AG04450 (cell line): Measurements from ENCODE around the gene DHRS12. TPM values are rescaled to one million over a fixed set of nuclear protein-coding genes. Genes with fewer than 3 reads are reported as not detected.
A peak's percentile ranks its signal among the peaks of the same experiment; 100 is the strongest.

Experiments
- CTCF ChIA-PET: fragments of 300-600, 350-600 bp; formaldehyde crosslinking; extraction: SDS; loops from one replicate; lab custom pipeline; 2022; ENCODE audit warnings: antibody characterized with exemption, inconsistent platforms; lab: Charles Lee
- POLR2A ChIA-PET: fragments of 350-600 bp; formaldehyde crosslinking; extraction: SDS; loops from one replicate; lab custom pipeline; 2021; ENCODE audit warnings: antibody characterized with exemption, inconsistent platforms; lab: Yijun Ruan, JAX
- DNase-seq: peaks from one replicate; pipeline ENCODE4 v3.0.0-alpha.2; 2011; ENCODE audit warnings: low read depth, low spot score
- H3K27ac ChIP-seq: one replicate; pipeline ENCODE4 v1.5.1; 2012; ENCODE audit warnings: low read depth, low read length, control low read depth
- H3K27me3 ChIP-seq: one replicate; pipeline ENCODE4 v1.6.0; 2012; ENCODE audit warnings: low read length; ENCODE audit not compliant: control insufficient read depth, insufficient read depth
- H3K4me3 ChIP-seq: 2 replicates; pipeline ENCODE4 v1.5.1; 2011; ENCODE audit warnings: mild to moderate bottlenecking, low read depth, low read length, control low read depth
- H3K9me3 ChIP-seq: 2 replicates; pipeline ENCODE4 v1.5.1; 2012; ENCODE audit warnings: low read length; ENCODE audit not compliant: control insufficient read depth, insufficient read depth
- CTCF ChIP-seq: IDR thresholded peaks from 2 replicates; pipeline ENCODE4 v1.5.1; 2011; ENCODE audit warnings: low read depth, low read length, control low read depth, inconsistent platforms
- polyA plus RNA-seq: library from polyadenylated mRNA; depleted of rRNA; stranded (reverse); fragments of >200 nt; gene quantifications from 2 replicates; pipeline ENCODE4 v1.2.3, GENCODE V29; 2011

The DHRS12 gene
- polyA plus RNA-seq, 1 experiment, result 3.7 TPM

GRCh38 chr13:51833980-51834379 lies 30.0 kb upstream of the DHRS12 start:
- POLR2A ChIA-PET, result no interaction called here
- TF ChIP-seq CTCF, result no peak
- no peak overlapping the region for H3K4me3 ChIP-seq
- CTCF ChIA-PET, result interaction anchor here (1.6 to 1.8 kb wide), 2 partner anchors 11 to 19 kb away, joined by 6 to 12 read pairs; partner anchors contain the start of gene TMEM272
- H3K27me3 ChIP-seq, result peaks cover 28% of the 10 kb centered on the region
- no peaks in the 10 kb centered on the region for H3K9me3 ChIP-seq
- no peak overlapping the region for H3K27ac ChIP-seq
- no peak for DNase-seq

- H3K27ac ChIP-seq, result no peak overlapping the region
- POLR2A ChIA-PET, result no interaction called here
- no peak overlapping the region for H3K4me3 ChIP-seq
- peaks cover 36% of the 10 kb centered on the region for H3K27me3 ChIP-seq
- H3K9me3 ChIP-seq, result no peaks in the 10 kb centered on the region
- CTCF ChIA-PET, result interaction anchor here (0.6 to 2.9 kb wide), 10 partner anchors 9 to 546 kb away, joined by 3 to 25 read pairs (median 4); no protein-coding TSS in a partner anchor
- DNase-seq, result no peak
- peak; percentile 33 for TF ChIP-seq CTCF
Observed at GRCh38 chr13:51832471-51833152, 28.6 kb upstream of the DHRS12 start.

- H3K27ac ChIP-seq, result no peak overlapping the region
- ChIA-PET POLR2A (no interaction called here), CTCF (interaction anchor here (0.8 to 2.9 kb wide), 6 partner anchors 8 to 545 kb away, joined by 3 to 25 read pairs (median 5); no protein-coding TSS in a partner anchor)
- TF ChIP-seq CTCF, result no peak
- no peaks in the 10 kb centered on the region for H3K9me3 ChIP-seq
- H3K27me3 ChIP-seq, result peaks cover 43% of the 10 kb centered on the region
- no peak for DNase-seq
- no peak overlapping the region for H3K4me3 ChIP-seq
Observed at GRCh38 chr13:51831519-51831918, 27.6 kb upstream of the DHRS12 start.

GRCh38 chr13:51829568-51829899 lies 25.6 kb upstream of the DHRS12 start:
- H3K27ac ChIP-seq, result no peak overlapping the region
- ChIA-PET POLR2A (no interaction called here), CTCF (interaction anchor here (0.9 to 3.2 kb wide), 3 partner anchors 14 to 544 kb away, joined by 3 to 13 read pairs (median 4); no protein-coding TSS in a partner anchor)
- no peaks in the 10 kb centered on the region for H3K9me3 ChIP-seq
- no peak for TF ChIP-seq CTCF
- H3K4me3 ChIP-seq, result no peak overlapping the region
- peaks cover 45% of the 10 kb centered on the region for H3K27me3 ChIP-seq
- DNase-seq, result no peak

- TF ChIP-seq CTCF, result no peak
- peaks cover 40% of the 10 kb centered on the region for H3K27me3 ChIP-seq
- H3K27ac ChIP-seq, result no peak overlapping the region
- no peaks in the 10 kb centered on the region for H3K9me3 ChIP-seq
- POLR2A ChIA-PET, result no interaction called here
- CTCF ChIA-PET, result interaction anchor here (0.9 to 3.2 kb wide), 3 partner anchors 14 to 543 kb away, joined by 3 to 13 read pairs (median 4); no protein-coding TSS in a partner anchor
- DNase-seq, result no peak
- H3K4me3 ChIP-seq, result no peak overlapping the region
Observed at GRCh38 chr13:51828730-51829567, 25.0 kb upstream of the DHRS12 start.
